ENCODE data around the gene KCND2.

The KCND2 gene

DNA sequence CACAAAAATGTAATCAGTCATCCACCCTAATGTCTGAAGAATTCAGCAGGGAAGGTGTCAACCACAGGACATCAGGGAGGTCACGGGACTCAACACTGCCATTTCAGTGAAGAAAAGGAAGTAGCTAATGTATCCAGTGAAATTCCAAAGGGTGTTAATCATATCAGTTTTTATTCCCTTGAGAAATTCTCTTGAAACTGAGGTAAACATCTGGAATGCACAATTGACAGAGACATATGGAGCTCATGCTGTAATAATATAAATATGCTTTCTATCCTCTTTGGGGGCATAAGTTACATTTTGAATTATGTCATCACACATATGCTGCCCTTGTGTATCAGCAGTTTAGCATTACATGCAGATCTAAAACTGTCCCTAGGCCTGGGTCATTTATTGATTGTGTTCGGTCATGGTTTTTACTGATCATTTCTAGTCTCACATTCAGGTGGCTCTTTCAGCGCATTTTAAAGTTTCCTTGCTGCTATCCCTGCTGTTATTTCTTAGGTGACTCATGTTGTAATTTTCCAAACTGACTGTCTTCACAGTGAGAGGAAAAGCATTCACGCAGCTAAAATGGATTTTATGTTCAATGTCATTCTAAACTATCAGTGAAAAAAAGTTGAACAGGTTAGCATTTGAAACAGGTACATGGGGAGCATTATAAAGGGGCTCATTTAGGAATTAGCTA, 311.1 kb downstream of the KCND2 start:
- DNase-seq = no peak
- TF ChIP-seq GATA1 (IDR thresholded peaks at IDR 0.05; ENCODE audit: low read depth, low read length) = no peak

DNA sequence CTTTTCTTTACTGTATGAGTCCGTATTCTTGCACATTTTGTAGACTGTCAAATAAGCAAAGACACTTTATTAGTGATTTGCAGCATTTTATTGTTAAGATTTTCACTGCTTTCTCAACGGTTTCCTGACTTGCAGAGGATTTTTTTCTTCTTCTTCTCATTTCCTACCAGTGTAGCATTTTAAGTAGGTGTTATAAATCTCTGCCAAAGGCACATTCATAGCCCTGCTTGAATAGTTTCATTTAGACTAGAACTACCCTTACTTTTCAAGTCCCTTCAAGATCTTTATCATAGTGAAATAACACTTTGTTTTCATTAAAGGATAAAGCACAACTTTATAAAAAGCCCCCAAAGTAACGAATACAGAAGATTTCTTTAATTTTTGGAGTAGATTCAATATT, 313.6 kb downstream of the KCND2 start:
- DNase-seq = no peak
- TF ChIP-seq GATA1 (IDR thresholded peaks at IDR 0.05; ENCODE audit: low read depth, low read length) (no peak), POLR2A (IDR thresholded peaks at IDR 0.05; ENCODE audit: low read length) (no peak)

DNA sequence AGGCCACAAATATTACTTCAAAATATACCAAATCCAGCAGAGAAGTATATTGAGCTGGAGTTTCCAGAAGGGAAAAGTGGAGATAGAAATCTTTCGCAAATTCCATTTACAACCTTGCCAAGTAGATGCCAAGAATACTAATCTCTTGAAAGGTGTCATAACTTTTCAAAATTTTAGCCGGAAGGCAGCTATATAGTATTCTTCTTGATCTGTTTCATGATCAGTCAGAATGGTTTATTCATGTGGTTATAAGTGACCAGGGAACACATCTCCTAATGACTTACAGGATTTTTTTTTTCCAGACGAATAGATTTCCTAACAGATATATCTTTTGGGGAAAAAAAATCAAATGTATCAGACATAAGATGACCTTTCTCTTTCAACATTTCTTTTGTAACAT, 314.3 kb downstream of the KCND2 start:
- TF ChIP-seq POLR2A (IDR thresholded peaks at IDR 0.05; ENCODE audit: low read length) (no peak), GATA1 (IDR thresholded peaks at IDR 0.05; ENCODE audit: low read depth, low read length) (no peak)
- no peak for DNase-seq

DNA sequence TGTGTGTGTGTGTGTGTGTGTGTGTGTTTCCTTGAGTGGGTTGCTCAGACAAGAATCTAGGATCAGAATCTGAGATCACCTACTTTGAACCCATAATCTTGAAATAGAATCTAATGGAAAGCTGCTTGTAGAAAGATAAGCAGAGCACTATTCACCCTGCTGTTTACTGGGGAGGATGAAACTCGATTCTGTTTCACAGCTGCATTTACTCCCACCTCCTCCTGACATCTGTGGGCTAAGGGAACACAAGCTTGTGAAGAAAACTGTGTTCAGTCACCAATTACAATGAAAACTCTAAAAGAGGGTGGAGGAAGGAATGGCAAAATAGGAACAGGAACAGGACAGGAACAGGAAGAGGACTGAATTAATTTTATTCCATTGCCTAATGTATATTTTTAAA, 315.4 kb downstream of the KCND2 start:
- TF ChIP-seq POLR2A (IDR thresholded peaks at IDR 0.05; ENCODE audit: low read length) (no peak), GATA1 (IDR thresholded peaks at IDR 0.05; ENCODE audit: low read depth, low read length) (no peak)
- no peak for DNase-seq

DNA sequence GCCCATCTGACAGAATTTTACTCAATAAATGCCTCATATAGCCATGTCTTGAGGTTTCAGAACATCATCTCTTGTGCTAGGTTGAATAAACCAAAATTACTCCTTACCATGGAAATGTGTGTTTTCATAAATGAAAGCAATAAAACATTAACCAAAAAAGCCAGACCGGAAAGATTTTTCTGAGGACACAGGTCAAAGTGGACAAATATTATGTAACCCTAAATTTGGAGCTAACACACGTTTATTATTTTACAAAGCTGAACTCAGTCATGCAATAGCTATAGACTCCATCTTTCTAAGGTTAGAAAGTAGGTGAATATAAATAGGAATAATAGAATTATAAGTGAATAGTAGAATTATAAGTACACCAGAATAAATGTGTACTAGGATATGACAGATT, 315.9 kb downstream of the KCND2 start:
- no peak for TF ChIP-seq POLR2A (IDR thresholded peaks at IDR 0.05; ENCODE audit: low read length)
- TF ChIP-seq GATA1 (IDR thresholded peaks at IDR 0.05; ENCODE audit: low read depth, low read length) = no peak
- DNase-seq = no peak

DNA sequence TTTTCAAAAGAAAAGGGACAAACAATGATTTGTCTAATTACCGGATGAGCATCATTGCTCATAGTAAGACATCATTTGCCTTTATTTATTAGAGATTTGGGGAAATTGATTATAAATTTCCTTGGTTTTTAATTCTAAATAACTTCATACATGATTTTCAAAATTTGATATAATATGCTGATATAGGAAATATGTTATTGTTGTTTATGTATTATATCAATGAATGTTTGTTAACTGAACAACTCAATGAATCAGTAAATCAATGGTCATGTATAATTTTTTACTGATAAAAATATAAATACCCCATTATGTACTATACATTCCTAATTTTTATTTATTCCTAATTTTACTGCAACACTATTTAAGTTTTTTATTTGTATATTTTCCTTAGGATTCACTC, 327.6 kb downstream of the KCND2 start:
- TF ChIP-seq POLR2A (IDR thresholded peaks at IDR 0.05; ENCODE audit: low read length) = no peak
- no peak for TF ChIP-seq GATA1 (IDR thresholded peaks at IDR 0.05; ENCODE audit: low read depth, low read length)
- no peak for DNase-seq

- TF ChIP-seq POLR2A (IDR thresholded peaks at IDR 0.05; ENCODE audit: low read length) (no peak), GATA1 (IDR thresholded peaks at IDR 0.05; ENCODE audit: low read depth, low read length) (no peak)
These were observed 330.4 kb downstream of the KCND2 start for GRCh38 chr7:120603366-120603765.

GRCh38 chr7:120609136-120609753, 336.3 kb downstream of the KCND2 start:
- TF ChIP-seq GATA1 (IDR thresholded peaks at IDR 0.05; ENCODE audit: low read depth, low read length) = no peak
- TF ChIP-seq POLR2A (IDR thresholded peaks at IDR 0.05; ENCODE audit: low read length) = no peak
- DNase-seq = no peak

More at GRCh38 chr7:120603366-120603765, 330.4 kb downstream of the KCND2 start:
- DNase-seq = no peak

DNA sequence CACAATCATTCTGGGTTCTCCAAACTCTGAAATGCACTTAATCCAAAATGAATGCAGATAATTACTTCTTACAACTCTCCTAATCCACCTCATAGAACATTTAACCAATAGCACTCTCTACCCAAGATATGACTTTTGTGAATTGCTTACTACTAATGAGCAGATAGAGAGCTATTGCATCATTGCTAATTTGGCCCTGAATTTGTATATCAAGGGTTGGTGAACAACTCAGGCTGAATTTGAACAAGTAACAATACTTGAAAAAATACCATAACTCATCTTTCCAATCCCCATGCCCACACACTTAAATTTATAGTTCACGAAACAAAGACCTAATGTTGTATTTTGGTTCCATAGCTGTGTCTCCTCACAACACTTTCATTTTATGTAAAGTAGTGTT, 339.0 kb downstream of the KCND2 start:
- no peak for TF ChIP-seq POLR2A (IDR thresholded peaks at IDR 0.05; ENCODE audit: low read length)
- no peak for TF ChIP-seq GATA1 (IDR thresholded peaks at IDR 0.05; ENCODE audit: low read depth, low read length)

GRCh38 chr7:120615703-120616102, 342.7 kb downstream of the KCND2 start:
- no peak for DNase-seq
- TF ChIP-seq GATA1 (IDR thresholded peaks at IDR 0.05; ENCODE audit: low read depth, low read length) (no peak), POLR2A (IDR thresholded peaks at IDR 0.05; ENCODE audit: low read length) (no peak)

More for the DNA sequence above, 339.0 kb downstream of the KCND2 start:
- DNase-seq = no peak

GRCh38 chr7:120617275-120617674, 344.3 kb downstream of the KCND2 start:
- DNase-seq = no peak
- TF ChIP-seq POLR2A (IDR thresholded peaks at IDR 0.05; ENCODE audit: low read length) (no peak), GATA1 (IDR thresholded peaks at IDR 0.05; ENCODE audit: low read depth, low read length) (no peak)

- DNase-seq = no peak
- no peak for TF ChIP-seq POLR2A (IDR thresholded peaks at IDR 0.05; ENCODE audit: low read length)
- TF ChIP-seq GATA1 (IDR thresholded peaks at IDR 0.05; ENCODE audit: low read depth, low read length) = no peak
These were observed 355.3 kb downstream of the KCND2 start for GRCh38 chr7:120628251-120628650.

DNA sequence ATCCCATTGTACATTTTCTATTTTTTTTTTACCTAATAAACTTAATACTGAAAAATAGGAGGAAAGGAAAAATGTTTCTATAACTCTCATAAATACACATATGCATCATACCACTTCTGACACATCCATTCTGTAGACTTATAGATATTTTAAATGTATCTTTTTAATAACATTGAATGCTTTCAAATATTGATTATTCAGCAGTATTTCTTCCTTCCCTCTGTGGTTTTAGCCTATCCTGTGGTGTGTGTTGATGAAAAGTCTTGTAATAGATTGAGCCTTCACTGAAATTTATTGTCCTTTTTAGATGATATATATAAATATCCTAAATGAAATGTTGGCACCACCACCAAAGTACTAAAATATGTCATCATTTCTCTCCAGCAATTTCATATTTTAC, 366.9 kb downstream of the KCND2 start:
- no peak for DNase-seq
- TF ChIP-seq POLR2A (IDR thresholded peaks at IDR 0.05; ENCODE audit: low read length) (no peak), GATA1 (IDR thresholded peaks at IDR 0.05; ENCODE audit: low read depth, low read length) (no peak)

DNA sequence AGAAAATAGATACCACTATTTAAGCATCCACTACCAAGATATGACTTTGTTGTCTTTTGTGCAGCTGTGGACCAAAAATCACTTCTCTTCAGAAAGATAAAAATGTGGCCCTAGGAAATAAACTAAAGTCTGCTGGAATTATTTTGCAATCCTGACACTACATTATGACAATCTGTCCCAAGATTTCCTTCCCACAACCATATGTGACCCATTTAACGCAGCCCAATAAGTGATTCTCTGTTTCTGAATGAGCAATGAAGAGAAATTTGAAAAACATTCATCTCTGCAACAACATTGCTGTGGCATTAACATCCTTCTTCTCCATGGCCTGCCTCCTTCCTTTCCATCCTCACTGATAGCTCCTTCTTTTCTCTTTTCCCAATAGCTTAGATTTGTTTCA, 373.0 kb downstream of the KCND2 start:
- no peak for DNase-seq
- TF ChIP-seq GATA1 (IDR thresholded peaks at IDR 0.05; ENCODE audit: low read depth, low read length) = no peak
- no peak for TF ChIP-seq POLR2A (IDR thresholded peaks at IDR 0.05; ENCODE audit: low read length)

DNA sequence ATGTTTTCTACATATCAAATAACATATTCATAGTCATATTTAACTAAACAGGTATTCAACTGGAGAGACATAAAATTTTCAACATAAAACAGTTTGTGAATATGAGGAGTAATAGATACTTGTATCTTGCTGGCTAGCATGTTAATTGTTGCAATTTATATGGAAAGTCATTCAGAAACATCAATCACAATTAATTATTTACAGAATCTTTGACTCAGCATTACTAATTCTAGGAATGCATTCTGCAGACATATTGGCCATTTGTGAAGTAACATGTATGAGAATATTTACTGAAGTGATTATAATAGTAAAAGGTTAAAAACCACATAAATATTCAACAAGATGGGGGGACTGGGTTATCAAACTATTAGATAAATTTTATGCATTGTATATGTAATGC, 381.3 kb downstream of the KCND2 start:
- TF ChIP-seq POLR2A (IDR thresholded peaks at IDR 0.05; ENCODE audit: low read length) (no peak), GATA1 (IDR thresholded peaks at IDR 0.05; ENCODE audit: low read depth, low read length) (no peak)
- DNase-seq = no peak

All from erythroblast (primary cell).